Ovary (tissue), 9 donors: ENCODE results near the gene CELF2. TPM values are rescaled to one million over a fixed set of nuclear protein-coding genes. Genes with fewer than 3 reads are reported as not detected.

ENCODE experiments used
- DNase-seq, 5 donors: peaks; one replicate each; pipeline ENCODE4 v3.0.0-alpha.2; 2019 to 2020
- H3K27ac ChIP-seq, 2 donors: fragments of 200-600 bp; one replicate each; pipeline versions ENCODE4 v1.5.1 to v1.8.0; 2019 to 2022
- H3K27me3 ChIP-seq: fragments of 200-600 bp; one replicate; pipeline ENCODE4 v1.8.0; 2022
- H3K36me3 ChIP-seq: fragments of 200-600 bp; sonication (generic); one replicate; pipeline ENCODE4 v1.5.1; 2019
- H3K4me1 ChIP-seq: one replicate; pipeline ENCODE4 v1.8.1; 2013; ENCODE audit warnings: mild to moderate bottlenecking, moderate library complexity; ENCODE audit not compliant: insufficient read depth
- H3K4me3 ChIP-seq: fragments of 200-600 bp; sonication (generic); one replicate; pipeline ENCODE4 v1.5.1; 2017
- H3K9me3 ChIP-seq, 2 donors: fragments of 200-600 bp in 1 of 2; sonication (generic) in 1 of 2; one replicate each; pipeline versions ENCODE4 v1.5.1 to v1.8.1; 2013 to 2019; ENCODE audit warnings: mild to moderate bottlenecking in 1 of 2, moderate library complexity in 1 of 2
- CTCF ChIP-seq, 3 donors: fragments of 450-650 bp in 2 of 3; fragments of 200-600 bp in 1 of 3; IDR thresholded peaks; one replicate each; pipeline versions ENCODE4 v1.5.1 to v1.8.0; 2016 to 2022; ENCODE audit warnings: antibody characterized with exemption in 3 of 3, mild to moderate bottlenecking in 1 of 3
- EP300 ChIP-seq: sonication (generic); formaldehyde crosslinking; IDR thresholded peaks from one replicate; pipeline ENCODE4 v1.6.1; 2017; ENCODE audit warnings: antibody characterized with exemption
- POLR2A ChIP-seq: fragments of 450-650 bp; IDR thresholded peaks from one replicate; pipeline ENCODE4 v1.6.1; 2017; ENCODE audit warnings: antibody characterized with exemption, mild to moderate bottlenecking, moderate library complexity
- WGBS, 3 donors: extraction: QIAGEN DNeasy Blood & Tissue Kit in 1 of 3; methylation state at CpG; one replicate each; pipeline versions ENCODE4 v1.1.5 to v1.1.7; 2013 to 2017; 5-methylcytosine and 5-hydroxymethylcytosine counted together
- intact Hi-C, 4 donors: fragments of 100-400 bp; cut with DNase I; formaldehyde crosslinking; loops; one replicate each; pipeline versions ENCODE4 v1.11.0 to v1.15.1; 2022 to 2023
- polyA plus RNA-seq, 2 donors: library from polyadenylated mRNA; stranded (reverse); fragments of 200-250 nt in 1 of 2; fragments of 350-450 nt in 1 of 2; fragmentation: Illumina TruSeq in 1 of 2; extraction: RNeasy Lipid Tissue Mini Kit (QIAGEN cat#74804) in 1 of 2; gene quantifications; one replicate each; pipeline ENCODE4 v1.2.3, GENCODE V29; 2013 to 2014
- total RNA-seq, 7 donors: library from RNA; depleted of rRNA in 2 of 7; stranded (reverse); fragments of >200 nt in 2 of 7; fragmentation: NEBNext Ultra II Directional in 3 of 7; extraction: Animal tissue kit (Norgen Biotek cat#: 25700) in 3 of 7; gene quantifications; one replicate each; pipeline versions ENCODE4 v1.1.0 to v1.2.4, GENCODE V29; 2016 to 2023
- donor health status: DM: no; HTN: no; CAD: no; lungs with moderate emphysema.
- donor health status: DM: no; HTN: no; CAD: no.
- donor health status: Bipolar disorder and iron deficiency.
- donor health status: DM: yes; HTN: yes; CAD: no.
- donor health status: DM: no; HTN: no; CAD: no.
- donor health status: DM: yes; HTN: yes; CAD: no.

The CELF2 gene
- total and polyA plus RNA-seq, 9 donors, result 38.8 to 107 (median 69.0) TPM

- intact Hi-C loops, result no loop called here
- H3K27me3 ChIP-seq, result no peaks in the 10 kb centered on the region
- H3K27ac ChIP-seq, result no peak overlapping the region
- no peaks in the 10 kb centered on the region for H3K36me3 ChIP-seq
- 80 to 87% (median 86%) methylated on average over 6 of the region's 6 CpGs for WGBS, 3 donors
- TF ChIP-seq CTCF (IDR thresholded peaks at IDR 0.05), result no peak
- TF ChIP-seq POLR2A, result no peak
- TF ChIP-seq EP300, result no peak
- peaks cover 2% of the 10 kb centered on the region for H3K4me1 ChIP-seq
- DNase-seq, result no peak
- H3K9me3 ChIP-seq, result no peaks in the 10 kb centered on the region
- no peak overlapping the region for H3K4me3 ChIP-seq
Observed at GRCh38 chr10:11234857-11235531, 217.3 kb downstream of the CELF2 start.

GRCh38 chr10:11235771-11236170, 218.1 kb downstream of the CELF2 start:
- H3K27ac ChIP-seq, result no peak overlapping the region
- DNase-seq, result no peak
- TF ChIP-seq CTCF (IDR thresholded peaks at IDR 0.05) (no peak), EP300 (no peak), POLR2A (no peak)
- no peaks in the 10 kb centered on the region for H3K36me3 ChIP-seq
- no peak overlapping the region for H3K4me3 ChIP-seq
- 78 to 82% (median 81%) methylated on average over 4 of the region's 4 CpGs for WGBS, 3 donors
- H3K4me1 ChIP-seq, result peaks cover 3% of the 10 kb centered on the region
- no peaks in the 10 kb centered on the region for H3K9me3 ChIP-seq
- no peaks in the 10 kb centered on the region for H3K27me3 ChIP-seq
- intact Hi-C loops, result no loop called here

GRCh38 chr10:11236234-11236633, 218.6 kb downstream of the CELF2 start:
- Histone ChIP-seq H3K36me3 (no peaks in the 10 kb centered on the region), H3K4me1 (peaks cover 4% of the 10 kb centered on the region), H3K9me3 (no peaks in the 10 kb centered on the region), H3K4me3 (no peak overlapping the region), H3K27me3 (no peaks in the 10 kb centered on the region), H3K27ac (no peak overlapping the region)
- DNase-seq, result no peak
- no peak for TF ChIP-seq POLR2A
- TF ChIP-seq EP300, result no peak
- TF ChIP-seq CTCF (IDR thresholded peaks at IDR 0.05), result no peak
- 58 to 85% (median 84%) methylated on average over 2 of the region's 2 CpGs for WGBS, 3 donors
- intact Hi-C loops, result no loop called here

- no peak for DNase-seq
- intact Hi-C loops, result no loop called here
- Histone ChIP-seq H3K4me3 (no peak overlapping the region), H3K27ac (no peak overlapping the region), H3K36me3 (no peaks in the 10 kb centered on the region), H3K9me3 (no peaks in the 10 kb centered on the region), H3K27me3 (no peaks in the 10 kb centered on the region), H3K4me1 (peaks cover 9% of the 10 kb centered on the region)
- WGBS, 3 donors, result 94 to 95% (median 94%) methylated on average over 7 of the region's 7 CpGs
- TF ChIP-seq POLR2A (no peak), CTCF (IDR thresholded peaks at IDR 0.05) (no peak)
Observed at GRCh38 chr10:11237571-11237970, 219.9 kb downstream of the CELF2 start.
